ENCODE results near the gene TTC7B.

TTC7B gene

GRCh38 chr14:90767899-90768298 lies 48.3 kb downstream of the TTC7B start:
- no peak for DNase-seq

DNA sequence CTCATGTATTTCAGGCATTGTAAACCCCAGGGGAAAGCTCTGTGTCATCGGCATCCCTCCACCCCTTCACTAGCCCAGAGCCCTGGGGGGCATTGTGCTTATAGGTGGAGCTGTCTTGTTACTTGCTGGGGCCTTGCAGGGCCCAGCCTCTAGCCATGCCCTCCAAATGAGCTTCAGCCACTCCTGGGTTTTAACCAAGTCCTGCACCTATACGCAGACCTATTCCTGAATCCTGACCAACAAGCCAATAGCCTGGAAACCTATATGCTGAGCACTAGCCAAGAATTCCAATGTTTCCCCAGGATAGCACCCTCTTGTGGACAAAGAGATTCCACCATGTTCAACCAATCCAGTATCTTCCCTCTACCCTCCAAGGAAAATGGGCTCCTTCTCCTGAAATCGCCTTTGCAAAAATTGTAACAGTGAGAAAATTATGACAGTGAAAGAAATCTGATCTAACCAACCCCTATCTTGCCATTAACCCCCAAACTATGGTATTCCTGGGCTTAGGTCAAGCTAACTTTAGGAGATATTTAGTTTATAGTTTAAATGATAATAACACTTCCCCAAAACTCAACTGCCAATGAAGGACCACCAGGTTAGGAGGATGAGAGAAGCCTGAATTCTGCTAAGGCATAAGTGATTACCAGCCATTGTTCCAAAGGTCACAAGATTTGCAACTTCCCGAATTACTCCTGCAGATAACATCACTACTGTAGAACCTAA lies 55.5 kb downstream of the TTC7B start:
- DNase-seq = peak; percentile 6

GRCh38 chr14:90760078-90760444 lies 56.2 kb downstream of the TTC7B start:
- DNase-seq = no peak

DNA sequence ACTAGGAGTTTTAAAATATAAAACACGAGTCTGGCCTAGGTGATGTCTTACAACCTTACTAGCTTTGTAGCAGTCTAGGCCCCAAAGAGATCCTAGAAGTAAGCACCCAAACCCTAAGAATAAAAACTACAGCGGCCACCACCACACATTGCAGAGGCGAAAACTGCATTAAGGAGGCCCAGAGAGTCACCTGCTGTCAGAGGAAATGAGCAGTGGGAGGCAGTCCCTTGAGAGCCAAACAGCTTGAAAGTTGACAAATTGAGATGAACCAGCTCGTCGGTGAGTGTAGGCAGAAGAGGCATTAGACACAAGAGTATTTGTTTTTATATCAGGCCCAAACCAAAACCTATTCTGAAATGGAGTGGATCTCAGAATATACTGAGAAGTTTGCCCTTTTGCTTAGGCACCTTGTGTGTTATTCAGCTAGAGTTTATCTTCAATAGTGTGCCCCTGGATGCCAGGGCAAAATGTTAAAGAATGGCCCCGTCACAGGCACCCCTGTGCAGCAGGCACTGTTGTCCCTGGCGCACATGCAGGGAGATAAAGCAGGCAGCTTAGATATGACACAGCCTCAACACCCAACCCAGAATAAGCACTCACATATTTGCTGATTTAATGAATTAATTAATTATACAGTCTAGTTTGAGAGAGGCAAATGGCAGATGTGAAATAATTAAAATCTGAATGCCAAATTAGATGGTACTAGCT lies 56.7 kb downstream of the TTC7B start:
- DNase-seq = no peak

DNA sequence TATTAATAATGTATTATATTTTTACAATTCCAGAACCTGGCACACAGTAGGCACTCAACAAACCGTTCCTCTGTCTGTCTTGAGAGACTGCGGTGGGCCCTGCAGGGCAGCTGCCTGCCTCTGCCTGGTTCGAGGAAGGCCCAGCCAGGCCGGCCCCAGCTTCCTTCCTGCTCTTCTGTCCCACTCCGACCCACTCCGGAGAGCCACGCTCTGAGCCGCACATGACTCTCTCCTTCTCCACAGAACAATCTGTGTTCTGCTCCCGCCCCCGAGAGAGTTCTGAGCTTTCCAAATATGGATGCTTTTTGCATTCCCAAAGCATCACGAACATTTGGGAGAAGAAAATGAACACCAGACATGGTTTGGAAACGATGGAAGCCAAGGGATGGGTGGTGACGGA lies 57.3 kb downstream of the TTC7B start:
- no peak for DNase-seq

DNA sequence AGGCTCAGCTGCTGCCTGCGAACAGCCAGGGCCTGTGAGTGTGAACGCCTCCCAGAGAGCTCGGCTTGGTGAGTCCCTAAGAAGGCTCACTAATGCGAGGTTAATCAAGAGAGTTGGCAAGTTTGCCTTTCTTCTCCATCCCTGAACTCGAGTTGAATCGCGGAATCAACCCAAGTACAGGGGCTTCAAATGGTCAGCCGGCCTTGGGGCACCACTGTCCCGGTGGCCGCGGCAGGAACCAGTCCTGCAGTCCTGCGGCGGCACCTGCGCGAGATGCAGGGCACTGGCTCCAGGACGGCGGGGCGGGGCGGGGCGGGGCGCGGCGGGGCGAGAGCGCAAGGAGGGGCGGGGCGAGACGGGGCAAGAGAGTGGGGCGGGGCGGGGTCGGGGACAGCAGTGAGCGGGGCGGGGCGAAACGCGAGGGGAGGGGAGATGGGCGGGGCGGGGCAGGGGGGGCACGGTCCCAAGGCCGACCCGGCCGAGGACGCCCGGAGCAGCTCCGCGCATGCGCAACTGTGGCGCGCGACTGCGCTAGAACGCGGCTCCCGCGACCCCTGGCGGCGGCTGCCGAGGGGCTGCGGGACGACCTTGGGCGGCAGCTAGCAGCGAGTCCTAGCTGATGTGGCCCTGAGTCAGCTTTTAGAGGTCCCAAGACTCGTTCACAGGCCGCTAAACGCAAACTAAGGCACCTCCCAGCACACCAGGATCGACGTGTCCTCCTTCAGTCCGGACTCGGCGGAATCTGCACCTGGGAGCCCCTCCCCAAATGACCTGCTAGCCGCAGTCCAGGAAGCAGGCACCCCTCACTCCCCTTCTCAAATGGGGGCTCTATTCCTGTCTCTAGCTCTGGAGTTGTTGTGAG lies 58.0 kb downstream of the TTC7B start:
- peak; percentile 85 for DNase-seq

- no peak for DNase-seq
These were observed 58.8 kb downstream of the TTC7B start for GRCh38 chr14:90757452-90757851.

DNA sequence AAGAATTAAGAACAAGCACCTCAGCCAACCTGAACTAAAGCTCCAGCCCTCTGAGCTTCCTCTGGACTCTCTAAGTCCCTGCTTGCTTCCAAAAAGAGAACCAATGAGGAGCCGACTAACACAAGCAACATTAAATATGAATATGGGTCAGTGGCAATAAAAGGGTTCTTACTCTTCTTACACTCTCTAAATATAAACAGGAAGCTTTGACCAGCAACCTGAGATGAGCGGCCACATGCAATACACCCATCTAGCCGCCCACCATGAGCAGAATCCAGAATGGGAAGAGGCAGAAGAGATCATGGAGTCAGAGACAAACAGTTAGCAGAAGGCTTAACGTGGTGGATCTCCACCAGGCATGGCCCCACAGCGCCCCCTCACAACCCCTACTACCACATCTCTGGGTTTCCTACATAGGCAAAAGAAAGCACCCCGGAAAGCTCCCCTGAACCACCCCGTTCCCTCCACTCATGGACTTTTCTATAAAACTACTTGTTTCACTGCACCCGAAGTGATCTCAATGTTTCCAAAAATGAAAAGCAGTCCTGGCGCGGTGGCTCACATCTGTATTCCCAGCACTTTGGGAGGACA lies 59.4 kb downstream of the TTC7B start:
- DNase-seq = no peak

DNA sequence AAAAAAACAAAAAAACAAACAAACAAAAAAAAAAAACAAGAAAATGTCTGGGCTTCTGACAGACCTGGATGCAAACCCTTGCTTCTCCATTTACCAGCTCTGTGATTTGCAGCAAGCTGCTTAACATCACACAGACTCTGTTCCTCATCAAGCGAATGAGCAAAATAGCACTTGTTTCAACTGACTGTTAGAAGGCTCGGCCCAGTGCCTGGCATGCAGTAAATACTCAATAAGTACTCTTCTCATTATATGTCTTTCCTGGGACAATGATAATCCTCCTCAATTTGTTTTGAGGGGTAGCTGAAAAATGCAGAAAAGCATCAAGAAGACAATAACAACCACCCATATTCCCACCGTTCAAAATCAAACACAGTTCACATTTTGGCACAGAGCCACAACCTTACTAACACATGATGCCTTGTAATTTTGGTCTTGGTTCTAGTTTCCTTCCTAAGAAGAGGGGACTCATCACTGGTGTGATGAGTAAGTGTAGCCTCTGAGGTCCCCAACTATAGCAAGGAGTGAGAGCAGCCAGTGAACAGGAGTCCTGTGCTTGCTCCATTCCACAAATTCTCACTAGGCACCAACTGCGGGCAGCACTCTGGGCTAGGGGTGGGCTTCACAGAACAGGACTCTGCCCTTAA lies 60.4 kb downstream of the TTC7B start:
- DNase-seq = no peak

DNA sequence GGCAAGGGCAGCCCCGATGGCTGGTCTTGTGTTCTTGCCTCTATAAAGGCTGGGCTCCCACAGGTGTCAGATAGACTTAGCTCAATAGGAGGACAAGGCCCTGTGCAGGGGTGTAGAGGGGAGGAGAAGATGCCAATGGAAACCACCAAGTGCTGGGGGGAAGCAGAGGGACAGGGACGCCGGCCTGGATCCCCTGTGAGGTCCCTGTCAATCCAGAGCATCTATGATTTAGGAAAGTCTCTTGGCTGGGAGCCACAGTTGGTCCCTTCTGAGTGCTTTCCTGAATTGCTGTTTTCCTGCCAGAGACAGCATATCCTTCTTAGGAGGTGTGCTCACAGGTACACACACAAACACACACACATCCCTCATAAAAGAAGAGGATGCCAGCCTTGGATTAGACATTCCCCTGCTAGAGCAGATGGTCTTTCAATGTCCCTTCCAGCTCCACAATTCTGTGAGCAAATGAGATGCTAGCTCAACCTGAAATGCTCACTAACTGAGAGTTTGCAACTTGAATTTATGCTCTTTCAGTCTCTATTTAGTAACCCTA lies 62.7 kb downstream of the TTC7B start:
- no peak for DNase-seq

DNA sequence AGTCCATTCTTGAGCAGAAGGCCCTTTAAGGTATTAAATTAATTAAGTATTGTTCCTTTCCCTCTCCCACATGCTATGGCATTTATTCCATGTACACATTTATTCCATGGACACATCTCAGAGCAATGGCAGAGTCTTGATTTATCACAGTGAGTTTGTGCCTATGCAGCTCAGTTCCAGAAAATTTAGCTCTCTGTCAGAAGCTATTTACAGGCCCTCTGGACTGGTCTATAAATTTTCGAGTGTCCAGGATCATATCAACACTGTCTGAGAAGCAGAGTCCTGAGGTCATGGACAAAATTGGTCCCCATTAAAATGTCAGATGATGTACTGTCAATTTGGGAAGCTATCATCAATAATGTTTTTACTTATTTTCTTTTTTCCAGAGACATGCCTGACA lies 65.5 kb downstream of the TTC7B start:
- DNase-seq = no peak

DNA sequence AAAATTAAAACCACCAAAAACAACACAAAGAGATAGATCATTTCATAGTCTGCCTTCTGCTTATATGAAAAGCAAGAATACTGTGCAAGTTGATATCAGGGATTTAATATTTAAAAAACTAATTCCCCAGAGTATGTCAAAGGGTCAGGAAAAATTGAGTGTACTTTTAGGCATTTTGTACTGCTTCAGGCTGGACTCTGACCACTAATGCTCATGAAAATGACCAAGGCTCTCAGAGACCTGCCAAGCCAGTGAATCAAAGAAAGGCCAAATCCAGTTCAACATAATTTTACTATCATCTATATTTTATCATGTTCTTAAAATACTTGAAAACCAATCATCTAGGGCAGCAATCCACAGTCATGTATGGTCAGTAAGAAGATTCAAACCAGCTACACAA lies 66.0 kb downstream of the TTC7B start:
- no peak for DNase-seq

- DNase-seq = no peak
These were observed 68.3 kb downstream of the TTC7B start for GRCh38 chr14:90747909-90748308.

DNA sequence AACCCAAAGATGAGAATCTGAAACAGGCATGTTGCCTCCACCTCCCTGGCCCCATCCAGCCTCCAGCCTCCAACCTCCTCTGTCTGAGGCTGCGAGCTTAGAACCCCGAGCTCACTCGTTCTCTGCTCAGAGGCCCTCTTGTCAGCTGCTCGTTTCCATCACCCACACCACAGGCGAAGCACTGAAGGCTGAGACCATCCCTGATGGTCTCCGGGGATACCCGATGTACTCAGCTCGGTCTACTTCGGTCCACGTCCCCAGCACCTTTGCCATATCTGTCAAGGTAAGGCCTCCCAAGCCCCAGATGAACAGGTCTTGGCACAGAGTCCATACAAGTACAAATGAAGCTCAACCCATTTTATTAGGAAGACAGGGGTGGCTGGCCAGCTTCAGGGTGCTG lies 72.4 kb downstream of the TTC7B start:
- DNase-seq = no peak

- no peak for DNase-seq
These were observed 72.8 kb downstream of the TTC7B start for GRCh38 chr14:90743425-90743824.

DNA sequence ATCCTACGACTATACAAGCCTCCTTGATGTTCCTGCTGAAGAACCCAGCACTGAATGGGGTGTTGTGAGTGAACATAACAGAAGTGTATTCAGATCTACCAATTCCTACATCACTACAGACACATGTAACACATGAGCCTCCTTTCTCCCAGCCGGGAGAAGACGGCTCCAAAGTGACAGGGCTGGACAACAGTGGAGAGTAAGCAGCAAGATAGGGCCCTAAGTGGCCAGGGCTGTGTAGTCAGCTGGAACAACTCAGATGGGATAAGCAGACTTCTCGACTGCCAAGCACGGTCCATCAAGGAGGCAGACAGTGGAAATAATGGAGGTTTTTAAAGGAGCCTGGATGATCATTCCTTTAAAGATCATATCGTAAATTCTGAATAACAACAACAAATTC lies 73.5 kb downstream of the TTC7B start:
- DNase-seq = no peak

GRCh38 chr14:90742252-90742651 lies 74.0 kb downstream of the TTC7B start:
- DNase-seq = no peak

DNA sequence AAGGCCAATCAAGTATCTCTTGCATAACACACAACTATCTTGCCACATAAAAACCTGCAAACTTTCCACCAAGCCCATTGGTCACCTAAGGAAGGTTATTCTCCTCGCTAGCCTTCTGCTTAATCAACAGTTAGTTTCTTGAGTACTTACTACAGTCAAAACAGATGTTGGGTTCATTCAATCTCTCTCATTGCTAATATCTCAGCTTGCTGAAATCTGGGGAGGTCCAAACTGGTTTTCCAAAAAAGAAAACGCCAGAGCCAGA lies 74.6 kb downstream of the TTC7B start:
- DNase-seq = no peak

GRCh38 chr14:90740946-90741681 lies 75.1 kb downstream of the TTC7B start:
- DNase-seq = no peak

DNA sequence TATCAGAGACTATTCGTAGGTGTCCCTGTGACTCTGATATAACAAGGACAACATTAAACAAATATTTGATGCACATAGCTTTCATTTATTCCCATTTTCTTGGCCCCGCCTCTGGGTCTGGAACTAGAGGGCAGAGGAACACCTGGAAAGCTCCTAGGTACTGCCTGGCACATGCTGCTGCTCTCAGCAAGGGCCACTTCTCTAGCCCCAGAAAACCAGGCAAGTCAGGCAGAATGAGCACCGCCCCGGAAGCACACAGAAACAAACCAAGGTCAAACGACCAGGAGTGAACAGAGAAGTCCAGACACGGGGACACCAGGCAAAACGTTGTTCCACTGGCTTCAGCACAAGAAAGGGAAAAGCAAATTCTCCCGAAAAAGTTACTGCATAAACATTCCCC lies 76.1 kb downstream of the TTC7B start:
- DNase-seq = no peak

GRCh38 chr14:90739318-90740068 lies 76.7 kb downstream of the TTC7B start:
- no peak for DNase-seq
